ENCODE data around the gene CSNK1E.

DNA sequence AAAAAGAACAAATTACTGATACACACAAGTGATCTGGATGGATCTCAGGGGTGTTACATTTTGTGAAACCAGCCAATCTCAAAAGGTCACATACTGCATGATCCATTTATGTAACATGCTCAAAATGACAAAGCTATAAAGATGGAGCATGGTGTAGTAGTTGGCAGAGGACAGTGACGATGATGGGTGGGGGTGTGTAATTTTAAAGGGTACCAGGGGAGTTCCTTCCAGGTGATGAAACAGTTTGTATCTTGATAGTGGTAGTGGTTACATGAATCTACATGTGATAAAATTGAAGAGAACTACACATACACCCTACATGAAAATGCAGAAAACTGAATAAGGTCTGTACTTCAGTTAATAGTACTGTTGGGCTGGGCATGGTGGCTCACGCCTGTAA lies 61.5 kb downstream of the CSNK1E start:
- TF ChIP-seq CTCF (IDR thresholded peaks at IDR 0.05) = no peak
- TF ChIP-seq POLR2AphosphoS5 (IDR thresholded peaks at IDR 0.05) = no peak
- TF ChIP-seq POLR2A (IDR thresholded peaks at IDR 0.05; ENCODE audit: low read depth) = no peak
- no peak for TF ChIP-seq EP300 (IDR thresholded peaks at IDR 0.05)

Measured in esophagus muscularis mucosa (tissue), 4 donors.